Astrocyte (in vitro differentiated cells and primary cell): ENCODE results near the gene RIPOR2. TPM values are rescaled to one million over a fixed set of nuclear protein-coding genes. Genes with fewer than 3 reads are reported as not detected.
"Not testable (repeated sequence)": the region's sequence is repeated elsewhere in the genome, so short reads cannot be mapped to it uniquely, and the experiment has no call there.

ENCODE experiments used
- DNase-seq: peaks from one replicate; pipeline ENCODE4 v3.0.0-alpha.2; 2010; ENCODE audit warnings: low read depth
- FAIRE-seq: peaks from 2 replicates; lab custom pipeline; 2011; peaks lifted over from hg19 to GRCh38; lab: Jason Lieb, UNC
- H2AFZ ChIP-seq: 2 replicates; pipeline ENCODE4 v1.6.0; 2012; ENCODE audit warnings: low read depth, low read length, inconsistent platforms
- H3K27ac ChIP-seq: 2 replicates; pipeline ENCODE4 v1.5.1; 2011; ENCODE audit warnings: low read depth, low read length, inconsistent platforms
- H3K27me3 ChIP-seq: 2 replicates; pipeline ENCODE4 v1.6.0; 2011; ENCODE audit warnings: low read length, inconsistent platforms; ENCODE audit not compliant: insufficient read depth
- H3K36me3 ChIP-seq: 2 replicates; pipeline ENCODE4 v1.5.1; 2011; ENCODE audit warnings: low read length, inconsistent platforms; ENCODE audit not compliant: insufficient read depth
- H3K4me1 ChIP-seq: 2 replicates; pipeline ENCODE4 v1.5.1; 2011; ENCODE audit warnings: low read length, inconsistent platforms; ENCODE audit not compliant: insufficient read depth
- H3K4me2 ChIP-seq: 2 replicates; pipeline ENCODE4 v1.6.0; 2012; ENCODE audit warnings: low read length, inconsistent platforms
- H3K4me3 ChIP-seq: 2 replicates; pipeline ENCODE4 v1.5.1; 2011; ENCODE audit warnings: low read depth, mild to moderate bottlenecking, low read length, inconsistent platforms; ENCODE audit not compliant: insufficient read depth
- H3K79me2 ChIP-seq: 2 replicates; pipeline ENCODE4 v1.6.0; 2012; ENCODE audit warnings: mild to moderate bottlenecking, low read length, inconsistent platforms; ENCODE audit not compliant: insufficient read depth
- H3K9ac ChIP-seq: 2 replicates; pipeline ENCODE4 v1.6.0; 2012; ENCODE audit warnings: mild to moderate bottlenecking, low read length, inconsistent platforms
- H3K9me3 ChIP-seq: 2 replicates; pipeline ENCODE4 v1.5.1; 2012; ENCODE audit warnings: low read depth, mild to moderate bottlenecking, low read length, inconsistent platforms; ENCODE audit not compliant: insufficient read depth
- H4K20me1 ChIP-seq: 2 replicates; pipeline ENCODE4 v1.6.0; 2012; ENCODE audit warnings: low read length, inconsistent platforms; ENCODE audit not compliant: insufficient read depth
- H3K27ac Mint-ChIP-seq: one replicate; pipeline ENCODE4 v1.8.0; 2021; ENCODE audit warnings: mild to moderate bottlenecking, mixed read lengths; ENCODE audit not compliant: unreplicated experiment
- H3K27me3 Mint-ChIP-seq: one replicate; pipeline ENCODE4 v1.8.0; 2021; ENCODE audit warnings: low read depth, mixed read lengths; ENCODE audit not compliant: unreplicated experiment
- H3K36me3 Mint-ChIP-seq: one replicate; pipeline ENCODE4 v1.8.0; 2021; ENCODE audit warnings: low read depth, mixed read lengths; ENCODE audit not compliant: unreplicated experiment
- H3K4me1 Mint-ChIP-seq: one replicate; pipeline ENCODE4 v1.8.0; 2021; ENCODE audit warnings: low read depth, mixed read lengths; ENCODE audit not compliant: unreplicated experiment
- H3K4me3 Mint-ChIP-seq: one replicate; pipeline ENCODE4 v1.8.0; 2021; ENCODE audit warnings: mild to moderate bottlenecking, moderate library complexity, mixed read lengths; ENCODE audit not compliant: unreplicated experiment
- H3K9me3 Mint-ChIP-seq: one replicate; pipeline ENCODE4 v1.8.0; 2021; ENCODE audit warnings: mild to moderate bottlenecking, mixed read lengths; ENCODE audit not compliant: unreplicated experiment
- CTCF ChIP-seq: IDR thresholded peaks from 2 replicates; pipeline ENCODE4 v1.5.1; 2011; ENCODE audit warnings: low read depth, mild to moderate bottlenecking, inconsistent platforms, low read length, moderate library complexity; ENCODE audit not compliant: insufficient read depth
- EZH2 ChIP-seq: IDR thresholded peaks from 2 replicates; pipeline ENCODE4 v1.6.1; 2012; ENCODE audit warnings: mild to moderate bottlenecking, low read length, inconsistent platforms; ENCODE audit not compliant: insufficient read depth
- total RNA-seq: library from RNA; stranded (reverse); gene quantifications from 2 replicates; pipeline ENCODE4 v1.2.1, GENCODE V29; 2021

RIPOR2 gene
- total RNA-seq, 1 donor from 2014 or later = 0.95 TPM

GRCh38 chr6:24880451-24880850 lies 55.3 kb downstream of the RIPOR2 start:
- Histone ChIP-seq H3K9me3 (peaks cover 3% of the 10 kb centered on the region), H3K27me3 (no peaks in the 10 kb centered on the region), H3K4me2 (no peak overlapping the region), H3K4me1 (peaks cover 3% of the 10 kb centered on the region), H3K9ac (no peak overlapping the region), H3K4me3 (no peak overlapping the region), H3K27ac (no peak overlapping the region), H3K79me2 (no peaks in the 10 kb centered on the region), H2AFZ (no peak overlapping the region), H4K20me1 (no peaks in the 10 kb centered on the region), H3K36me3 (no peaks in the 10 kb centered on the region)
- H3K4me1 Mint-ChIP-seq = no peaks in the 10 kb centered on the region
- FAIRE-seq (no peak), DNase-seq (no peak)
- no peaks in the 10 kb centered on the region for H3K27me3 Mint-ChIP-seq
- no peak overlapping the region for H3K4me3 Mint-ChIP-seq
- H3K36me3 Mint-ChIP-seq = no peaks in the 10 kb centered on the region
- H3K9me3 Mint-ChIP-seq = peaks cover 12% of the 10 kb centered on the region
- TF ChIP-seq EZH2 = no peak
- TF ChIP-seq CTCF = no peak
- H3K27ac Mint-ChIP-seq = no peak overlapping the region

GRCh38 chr6:24879351-24879750 lies 56.4 kb downstream of the RIPOR2 start:
- Histone ChIP-seq H3K9ac (no peak overlapping the region), H3K36me3 (no peaks in the 10 kb centered on the region), H3K4me1 (peaks cover 3% of the 10 kb centered on the region), H3K27me3 (no peaks in the 10 kb centered on the region), H2AFZ (no peak overlapping the region), H3K4me3 (no peak overlapping the region), H3K79me2 (no peaks in the 10 kb centered on the region), H3K4me2 (no peak overlapping the region), H3K9me3 (peaks cover 3% of the 10 kb centered on the region), H4K20me1 (no peaks in the 10 kb centered on the region), H3K27ac (no peak overlapping the region)
- no peak overlapping the region for H3K27ac Mint-ChIP-seq
- peaks cover 12% of the 10 kb centered on the region for H3K9me3 Mint-ChIP-seq
- H3K36me3 Mint-ChIP-seq = no peaks in the 10 kb centered on the region
- no peak overlapping the region for H3K4me3 Mint-ChIP-seq
- TF ChIP-seq EZH2 (no peak), CTCF (no peak)
- no peaks in the 10 kb centered on the region for H3K4me1 Mint-ChIP-seq
- FAIRE-seq (no peak), DNase-seq (no peak)
- H3K27me3 Mint-ChIP-seq = no peaks in the 10 kb centered on the region

- not testable (repeated sequence) for H3K4me1 Mint-ChIP-seq, H4K20me1 ChIP-seq, H3K4me2 ChIP-seq, H2AFZ ChIP-seq, H3K27ac Mint-ChIP-seq, H3K4me1 ChIP-seq, H3K4me3 ChIP-seq, H3K27me3 ChIP-seq, H3K27ac ChIP-seq, H3K9me3 ChIP-seq, H3K36me3 Mint-ChIP-seq, FAIRE-seq, H3K4me3 Mint-ChIP-seq, H3K79me2 ChIP-seq, H3K27me3 Mint-ChIP-seq, H3K36me3 ChIP-seq, DNase-seq, H3K9ac ChIP-seq
- H3K9me3 Mint-ChIP-seq = peaks cover 12% of the 10 kb centered on the region
Measured at GRCh38 chr6:24877747-24878146, 58.0 kb downstream of the RIPOR2 start.
